GM21528 (cell line): ENCODE data around the gene TCF12.
A peak's percentile ranks its signal among the peaks of the same experiment; 100 is the strongest.
"Not testable (repeated sequence)": the region's sequence is repeated elsewhere in the genome, so short reads cannot be mapped to it uniquely, and the experiment has no call there.

Source experiments
- ATAC-seq: cut with Tn5 transposase; IDR thresholded peaks from one replicate; pipeline ENCODE4 v1.9.1; 2021; ENCODE audit warnings: mild to moderate bottlenecking, moderate library complexity; ENCODE audit not compliant: unreplicated experiment, low FRiP score

The TCF12 gene

DNA sequence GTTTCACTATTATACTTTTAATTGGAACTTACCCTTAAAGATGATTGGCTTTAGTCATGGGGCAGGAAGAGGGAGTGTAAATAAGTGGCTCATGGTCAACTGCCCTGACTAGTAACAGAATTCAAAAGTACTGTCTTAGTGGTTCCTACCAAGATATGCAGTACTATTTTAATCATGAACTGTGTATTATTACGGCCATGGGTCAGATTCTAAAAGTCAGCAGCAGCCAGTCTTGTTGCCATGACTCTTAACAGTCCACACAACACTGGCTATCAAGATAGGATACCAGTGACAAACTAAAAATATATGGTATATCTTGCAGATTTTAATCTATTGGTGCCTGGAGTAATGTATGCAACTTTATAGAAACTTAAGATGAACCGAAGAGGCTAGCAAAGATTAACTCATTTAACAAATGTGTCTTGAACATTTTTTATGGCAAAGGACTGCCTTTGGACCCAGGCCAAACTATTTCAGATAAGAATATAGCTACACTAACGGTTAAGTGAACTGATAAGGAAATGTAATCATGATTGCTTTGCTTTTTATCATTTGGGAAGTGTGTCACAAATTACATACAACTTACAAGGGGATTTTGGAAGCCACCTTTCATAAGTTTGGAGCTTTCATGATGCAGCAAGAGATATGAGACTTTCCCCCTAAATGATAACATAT, 163.7 kb downstream of the TCF12 start:
- ATAC-seq, result no peak

DNA sequence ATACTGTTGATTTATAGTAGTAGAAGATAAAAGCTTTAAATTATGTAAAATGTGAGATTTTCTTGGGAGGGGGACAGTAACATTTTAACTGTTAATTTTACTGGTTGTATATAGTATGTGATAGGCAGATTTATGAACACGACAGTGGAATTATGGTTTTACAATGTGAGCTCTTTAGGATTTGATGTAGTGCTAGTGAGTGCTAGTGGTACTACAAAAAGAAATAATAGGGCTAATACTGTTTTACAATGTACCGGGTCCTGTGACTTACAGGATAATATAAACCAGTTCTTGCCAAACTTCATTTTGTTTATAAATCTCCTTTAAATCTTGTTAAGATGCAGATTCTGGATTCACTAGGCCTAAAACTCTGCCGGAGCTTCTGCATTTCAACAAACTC, 165.7 kb downstream of the TCF12 start:
- ATAC-seq, result no peak

DNA sequence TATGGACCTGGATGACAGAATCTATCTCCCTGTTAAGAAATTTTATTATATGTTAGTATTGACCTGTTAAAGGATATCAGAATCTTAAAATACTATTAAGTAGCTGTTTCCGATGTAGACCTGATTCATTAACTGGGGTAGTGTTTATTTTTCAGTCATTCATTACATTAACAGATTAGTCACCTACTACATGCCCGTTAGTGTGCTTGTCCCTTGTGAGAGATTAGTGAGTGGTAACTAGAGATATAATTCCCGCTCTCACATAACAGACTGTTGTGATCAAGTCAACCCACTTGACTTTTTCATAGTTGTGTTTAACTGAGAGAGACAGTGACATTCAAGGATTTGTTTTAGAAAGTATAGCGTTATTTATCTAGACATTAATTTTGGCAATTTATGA, 166.8 kb downstream of the TCF12 start:
- ATAC-seq, result no peak

DNA sequence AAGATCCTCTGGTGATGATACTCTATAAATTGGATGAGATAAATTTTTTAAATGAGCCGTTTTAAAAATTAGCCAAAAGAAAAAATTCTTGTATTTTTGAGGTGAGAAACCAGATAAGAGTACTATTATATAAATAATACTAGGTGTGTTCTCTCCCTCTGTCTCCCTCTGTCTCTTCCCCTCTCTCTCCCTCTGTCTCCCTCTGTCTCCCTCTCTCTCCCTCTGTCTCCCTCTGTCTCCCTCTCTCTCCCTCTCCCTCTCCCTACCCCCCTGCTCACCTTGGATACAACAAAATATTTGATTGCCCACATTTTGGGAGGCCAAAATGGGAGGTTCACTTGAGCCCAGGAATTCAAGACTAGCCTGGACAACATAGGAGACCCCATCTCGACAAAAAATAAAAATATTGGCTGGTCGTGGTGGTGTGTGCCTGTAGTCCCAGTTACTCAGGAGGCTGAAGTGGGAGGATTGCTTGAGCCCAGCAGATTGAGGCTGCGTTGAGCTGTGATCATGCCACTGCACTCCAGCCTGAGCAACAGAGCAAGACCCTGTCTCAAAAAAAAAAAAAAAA, 168.5 kb downstream of the TCF12 start:
- ATAC-seq, result no peak

DNA sequence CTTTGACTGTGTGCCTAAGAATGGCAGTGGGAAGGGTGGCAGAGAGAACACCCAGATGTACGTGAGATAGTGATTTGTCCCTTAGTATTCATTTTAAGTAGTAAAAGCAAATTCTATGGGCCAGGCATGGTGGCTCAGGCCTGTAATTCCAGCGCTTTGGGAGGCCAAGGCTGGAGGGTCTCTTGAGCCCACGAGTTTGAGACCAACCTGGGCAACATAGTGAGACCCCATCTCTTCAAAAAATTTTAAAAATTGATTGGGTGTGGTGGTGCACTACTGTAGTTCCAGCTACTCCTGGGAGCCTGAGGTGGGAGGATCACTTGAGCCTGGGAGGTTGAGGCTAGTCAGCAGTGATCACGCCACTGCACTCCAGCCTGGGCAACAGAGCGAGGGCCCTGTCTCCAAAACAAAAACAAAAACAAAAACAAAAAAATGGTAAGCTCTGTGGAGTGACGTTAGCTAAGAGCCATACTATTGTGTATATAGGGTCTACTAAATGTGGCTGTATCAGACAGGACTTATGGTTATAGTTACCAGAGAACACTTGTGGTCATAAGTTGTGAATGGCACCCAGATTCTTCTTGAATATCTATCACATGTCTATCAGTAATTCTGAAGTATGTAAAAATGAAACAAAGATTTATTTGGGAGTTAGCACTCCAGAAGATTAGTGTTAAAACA, 171.5 kb downstream of the TCF12 start:
- ATAC-seq, result no peak

DNA sequence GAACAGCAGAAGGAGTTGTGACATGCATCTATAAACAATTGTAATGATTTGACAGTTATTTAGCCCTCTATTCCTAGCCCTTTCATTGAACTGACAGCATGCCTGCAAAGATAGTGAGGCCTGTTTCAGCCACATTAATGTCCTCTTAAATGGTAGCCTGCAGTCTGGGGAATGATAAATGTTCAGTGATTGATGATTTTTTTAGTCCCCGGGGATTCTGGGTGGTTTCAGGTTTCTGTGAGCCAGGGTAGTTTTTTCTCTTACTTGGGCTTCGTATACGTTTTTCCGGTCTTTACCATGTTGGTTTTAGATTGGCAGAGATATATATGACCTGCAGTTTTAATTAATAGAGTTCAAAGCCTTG, 172.0 kb downstream of the TCF12 start:
- ATAC-seq, result no peak

DNA sequence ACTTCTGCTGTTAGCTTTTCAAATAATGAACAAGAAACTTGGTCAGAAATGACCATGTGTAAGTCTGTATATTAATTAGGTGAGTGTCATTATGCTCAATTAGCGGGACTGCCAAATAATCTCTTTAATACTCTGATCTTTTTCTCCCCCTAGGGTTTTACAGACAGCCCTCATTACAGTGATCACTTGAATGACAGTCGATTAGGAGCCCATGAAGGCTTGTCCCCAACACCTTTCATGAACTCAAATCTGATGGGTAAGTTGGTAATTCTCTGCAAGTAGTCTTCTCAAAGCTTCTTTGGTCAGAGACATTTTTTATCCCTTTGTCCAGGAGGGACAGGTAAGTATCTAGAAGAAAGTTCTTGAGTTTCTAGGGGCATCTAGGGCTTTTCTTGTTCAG, 173.2 kb downstream of the TCF12 start:
- no peak for ATAC-seq

DNA sequence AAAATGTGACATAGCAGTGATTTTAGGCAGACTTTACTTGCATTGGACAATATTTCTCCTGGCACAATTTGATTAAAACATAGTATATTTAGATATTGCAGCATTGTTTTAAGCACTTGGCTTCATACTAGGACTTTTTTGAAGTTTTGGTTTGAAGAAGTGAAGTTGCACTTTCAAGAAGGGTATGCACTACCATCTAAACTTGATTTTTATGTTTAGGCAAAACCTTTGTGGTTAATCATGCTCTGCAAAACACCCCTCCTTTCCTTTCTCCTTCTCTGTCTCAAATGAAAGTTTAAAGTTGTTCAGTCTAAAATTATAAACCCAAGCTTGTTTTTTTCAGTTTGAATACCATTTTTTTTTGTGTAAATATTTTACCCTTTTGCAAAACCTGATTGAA, 173.8 kb downstream of the TCF12 start:
- ATAC-seq, result no peak

DNA sequence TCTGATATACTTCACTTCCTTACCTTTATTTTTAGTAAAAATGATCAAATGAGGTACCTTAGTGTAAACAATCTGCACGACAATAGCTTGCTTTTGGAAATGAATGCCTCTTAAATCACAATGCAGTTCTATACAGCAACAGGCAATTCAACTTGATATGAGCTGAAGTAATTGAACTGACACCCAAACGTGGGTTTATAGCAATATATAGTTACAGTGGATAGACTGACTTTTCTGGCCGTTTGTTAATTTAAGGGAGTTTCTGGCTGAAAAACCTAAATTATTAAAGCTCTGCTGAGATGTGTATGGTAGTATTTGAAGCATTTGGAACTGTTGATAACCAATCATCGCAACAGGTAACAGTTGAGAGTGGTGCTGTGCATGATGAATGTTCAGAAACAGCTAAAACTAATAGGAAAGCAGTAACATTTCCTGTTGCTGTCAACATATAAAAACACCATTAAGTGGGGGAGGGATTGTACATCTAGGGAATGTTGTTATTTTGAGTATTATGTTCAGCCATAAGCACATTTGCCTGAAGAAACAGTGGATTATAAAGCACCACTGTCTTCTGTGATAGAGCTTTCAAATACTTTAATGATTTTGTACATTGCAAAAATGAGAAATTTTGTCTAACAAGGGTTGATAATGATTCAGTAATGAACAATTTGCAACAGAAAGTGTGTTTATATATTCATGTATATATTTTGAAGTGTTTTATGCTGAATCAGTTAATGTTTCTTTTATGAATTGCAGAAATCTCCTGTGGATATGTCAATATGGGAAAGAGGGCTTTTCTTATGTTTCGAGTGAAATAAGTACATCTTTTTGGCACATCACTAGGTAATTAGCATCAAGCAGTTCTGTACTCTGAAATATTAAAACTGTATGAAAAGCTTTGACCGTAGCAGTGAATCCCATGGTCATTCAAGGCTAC, 176.1 kb downstream of the TCF12 start:
- no peak for ATAC-seq

DNA sequence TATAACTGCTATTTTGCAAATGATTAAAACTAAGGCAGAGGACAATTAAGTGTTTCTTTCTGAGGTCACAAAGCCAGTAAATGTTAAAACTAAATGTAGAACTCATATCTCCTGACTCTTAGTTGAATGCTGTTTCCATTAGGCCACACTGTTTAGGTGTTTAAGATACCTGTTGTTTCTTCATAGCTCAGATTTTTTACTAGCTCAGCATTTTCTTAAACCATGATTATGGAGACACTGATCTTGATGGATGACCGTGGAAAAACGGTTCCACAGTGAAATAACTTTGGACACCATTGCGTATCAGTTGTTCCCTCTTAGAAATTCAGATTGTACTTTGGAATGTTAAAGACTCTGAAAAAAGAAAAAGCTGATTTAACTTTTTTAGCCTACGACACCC, 177.5 kb downstream of the TCF12 start:
- no peak for ATAC-seq

DNA sequence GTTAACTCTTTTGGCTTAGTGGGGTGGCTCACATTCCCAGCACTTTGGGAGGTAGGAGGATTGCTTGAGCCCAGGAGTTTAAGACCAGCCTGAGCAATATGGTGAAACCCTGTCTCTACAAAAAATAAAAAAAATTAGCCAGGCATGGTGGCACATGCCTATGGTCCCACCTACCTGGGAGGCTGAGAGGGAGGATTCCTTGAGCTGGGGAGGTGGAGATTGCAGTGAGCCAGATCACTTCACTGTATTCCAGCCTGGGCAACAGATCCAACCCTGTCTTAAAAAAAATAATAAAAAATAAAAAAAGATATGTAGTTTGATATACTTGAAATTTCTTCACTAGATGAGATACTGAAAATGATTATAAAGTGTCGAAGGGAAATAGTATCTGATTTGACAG, 178.8 kb downstream of the TCF12 start:
- ATAC-seq, result no peak

DNA sequence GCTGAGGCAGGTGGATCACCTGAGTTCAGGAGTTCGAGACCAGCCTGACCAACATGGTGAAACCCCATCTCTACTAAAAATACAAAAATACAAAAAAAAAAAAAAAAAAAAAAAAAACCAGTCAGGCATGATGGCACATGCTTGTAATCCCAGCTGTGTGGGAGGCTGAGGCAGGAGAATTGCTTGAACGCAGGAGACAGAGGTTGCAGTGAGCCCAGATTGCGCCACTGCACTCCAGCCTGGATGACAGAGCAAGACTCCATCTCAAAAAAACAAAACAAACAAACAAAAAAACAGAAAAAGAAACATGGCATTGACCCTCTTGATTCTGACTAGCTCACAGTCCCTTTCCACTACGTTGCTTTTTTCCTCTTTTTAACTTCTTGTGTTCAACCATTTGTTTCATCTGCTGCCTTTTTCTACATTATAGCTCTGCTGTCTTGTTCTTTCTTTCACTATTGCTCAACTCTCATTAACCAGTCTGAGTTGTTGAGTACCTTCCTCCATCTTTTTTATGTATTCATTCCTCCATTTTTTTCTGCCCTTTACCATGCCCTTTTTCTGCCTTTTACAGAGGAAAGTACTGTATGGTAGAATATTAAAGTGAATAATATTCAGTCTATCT, 179.6 kb downstream of the TCF12 start:
- ATAC-seq, result not testable (repeated sequence)

DNA sequence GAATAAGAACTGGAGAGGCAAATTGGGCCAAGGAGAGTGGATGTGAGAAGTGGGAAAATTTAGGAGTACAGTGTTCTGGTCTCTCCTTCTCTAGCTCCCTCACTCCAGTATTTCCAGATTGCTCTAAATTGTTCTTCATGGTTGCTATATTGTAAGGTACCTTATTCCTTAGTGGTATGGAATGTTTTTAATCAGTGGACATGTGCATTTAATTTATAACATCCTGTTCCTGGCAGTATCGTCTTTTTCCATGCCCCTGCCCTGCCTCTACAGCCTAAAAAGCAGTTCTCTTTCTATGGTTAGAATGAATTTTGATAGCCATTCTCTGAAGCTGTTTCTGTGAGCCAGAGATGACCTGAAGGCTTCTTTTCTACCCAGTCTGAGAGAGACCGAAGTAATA, 180.5 kb downstream of the TCF12 start:
- no peak for ATAC-seq

DNA sequence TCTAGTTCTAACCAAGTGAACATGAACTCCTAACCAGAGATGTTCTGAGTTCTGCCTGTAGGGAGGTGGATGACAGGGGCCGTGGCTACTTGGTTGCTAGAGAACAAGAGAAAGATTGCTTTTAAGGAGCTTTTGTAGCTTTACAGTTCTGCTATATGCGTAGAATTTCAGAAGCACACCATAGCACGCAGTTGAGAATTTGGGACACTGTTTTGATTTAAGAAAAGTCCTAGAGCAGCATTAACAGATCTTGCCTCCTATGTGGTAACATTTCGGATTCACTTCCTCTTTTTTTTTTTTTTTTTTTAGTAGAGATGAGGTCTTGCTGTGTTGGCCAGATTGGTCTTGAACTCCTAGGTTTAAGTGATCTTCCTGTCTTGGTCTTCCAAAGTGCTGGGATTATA, 181.7 kb downstream of the TCF12 start:
- ATAC-seq, result peak; percentile 58

DNA sequence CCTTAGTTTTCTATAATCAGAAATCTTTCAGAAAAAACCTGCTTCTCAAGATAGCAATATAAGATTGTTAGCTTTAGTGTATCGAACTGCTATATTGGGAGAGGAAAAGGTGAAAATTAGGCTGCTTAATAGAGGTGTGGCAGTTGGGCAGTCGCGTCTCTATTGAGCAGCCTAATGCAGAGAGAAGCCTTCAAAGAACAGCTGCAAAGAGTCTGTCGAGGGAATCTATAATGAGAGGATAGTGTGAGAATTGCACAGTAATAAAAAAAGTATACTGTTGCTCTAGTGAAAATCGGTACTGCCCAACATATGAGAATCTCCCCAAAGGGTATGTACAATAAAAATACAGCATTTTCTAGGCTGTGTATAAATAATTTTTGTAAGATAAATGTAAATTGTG, 184.4 kb downstream of the TCF12 start:
- no peak for ATAC-seq

DNA sequence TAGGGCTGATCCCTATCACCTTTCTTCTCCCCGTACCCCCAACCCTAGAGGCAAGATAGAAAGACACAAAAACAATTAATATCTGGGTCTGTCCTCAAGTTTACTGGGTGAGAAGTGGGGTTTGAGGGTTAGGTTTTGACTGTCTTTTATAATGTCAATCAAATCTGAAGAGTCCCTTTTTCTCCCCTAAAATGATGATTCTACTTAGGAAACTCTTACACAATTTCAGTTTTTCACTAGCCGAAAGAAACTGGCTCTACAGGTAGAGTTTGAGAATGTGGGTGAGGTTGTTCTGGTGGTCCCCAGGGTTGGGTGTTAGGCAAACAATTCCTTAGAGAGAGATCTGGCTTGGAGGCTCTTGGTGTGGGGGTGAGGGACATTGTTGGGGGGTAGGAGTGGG, 189.9 kb downstream of the TCF12 start:
- no peak for ATAC-seq

DNA sequence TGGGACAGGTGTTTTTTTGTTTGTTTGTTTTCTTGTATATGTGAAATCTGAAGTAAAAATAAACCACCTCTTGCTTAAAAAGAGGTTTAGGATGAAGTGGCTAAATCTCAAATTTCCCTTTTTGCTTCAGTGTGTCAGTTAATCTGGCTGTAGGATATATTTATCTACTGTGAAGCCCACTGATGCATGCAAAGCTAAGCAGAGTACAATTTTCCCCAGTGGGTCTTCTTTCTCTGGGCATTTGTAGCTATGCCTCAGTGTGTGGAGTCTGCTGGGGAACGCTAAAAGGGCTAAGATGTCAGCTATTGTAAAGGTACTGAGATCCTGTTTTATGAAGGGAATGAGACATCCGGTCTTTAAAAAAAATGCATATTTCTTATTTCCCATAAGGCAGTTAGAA, 190.6 kb downstream of the TCF12 start:
- ATAC-seq, result no peak

DNA sequence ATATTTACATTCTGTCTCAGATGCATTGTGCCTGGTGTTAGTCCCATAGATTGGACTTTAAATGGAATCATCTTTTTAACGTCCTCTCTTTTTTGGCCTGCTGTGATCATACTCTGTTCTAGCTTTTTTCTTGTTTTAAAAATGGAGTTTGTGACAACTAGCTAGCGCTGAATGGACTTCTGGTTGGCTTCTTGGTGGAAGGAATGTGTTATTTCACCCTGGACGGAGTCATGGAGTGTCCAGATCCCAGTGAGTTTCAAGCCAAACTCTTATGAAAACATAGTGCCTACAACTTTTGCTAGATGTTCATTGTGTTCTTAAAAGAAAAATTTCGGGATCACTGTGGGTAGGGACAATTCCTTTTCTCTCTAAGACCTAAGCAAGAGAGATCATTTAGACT, 192.6 kb downstream of the TCF12 start:
- ATAC-seq, result no peak

DNA sequence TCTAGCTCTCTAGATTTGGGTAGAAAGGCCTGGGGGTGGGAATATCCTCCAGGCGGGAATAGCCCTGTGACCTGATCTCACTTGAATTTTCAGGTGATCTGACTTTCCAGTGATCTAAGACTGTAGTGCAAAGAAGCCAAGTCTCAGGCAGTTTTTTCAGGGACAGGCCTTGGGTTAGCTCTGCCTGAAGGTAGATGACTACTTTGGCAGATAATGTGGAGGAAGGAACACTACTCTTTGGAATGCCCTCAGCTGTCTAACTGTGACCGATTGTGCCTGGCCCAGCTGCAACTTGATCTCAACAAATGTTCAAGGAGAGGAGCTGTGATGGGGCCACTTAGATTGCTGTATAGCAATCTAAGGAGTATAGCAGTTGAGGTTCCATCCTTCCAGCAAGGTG, 193.7 kb downstream of the TCF12 start:
- no peak for ATAC-seq

DNA sequence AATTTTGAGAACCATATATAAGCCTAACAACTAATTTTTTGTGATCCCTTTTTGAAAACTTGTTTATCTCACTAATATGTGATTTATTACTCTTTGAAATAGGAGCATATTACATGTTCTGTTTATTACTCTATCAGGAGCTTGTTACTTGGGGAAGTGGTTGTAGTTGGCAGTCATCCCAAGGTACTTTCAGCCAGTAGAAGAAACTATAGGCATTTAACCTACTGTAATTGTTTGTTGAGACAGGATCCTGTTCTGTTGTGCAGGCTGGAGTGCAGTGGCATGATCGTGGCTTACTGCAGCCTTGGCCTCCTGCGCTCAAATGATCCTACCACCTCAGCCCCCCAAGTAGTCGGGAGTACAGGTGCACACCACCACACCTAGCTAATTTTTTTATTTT, 195.6 kb downstream of the TCF12 start:
- no peak for ATAC-seq
